HepG2 (cell line): Measurements from ENCODE around the gene FOSL2. TPM values are rescaled to one million over a fixed set of nuclear protein-coding genes. Genes with fewer than 3 reads are reported as not detected.

ENCODE experiments used
- MIXL1 ChIP-seq: IDR thresholded peaks from 2 replicates; pipeline ENCODE4 v1.6.1; 2016
- SALL2 ChIP-seq: sonication (generic); formaldehyde crosslinking; IDR thresholded peaks from 2 replicates; pipeline ENCODE4 v1.8.1; 2023; ENCODE audit warnings: mild to moderate bottlenecking, missing genetic modification reagents, inconsistent platforms
- SETDB1 ChIP-seq: sonication (generic); formaldehyde crosslinking; IDR thresholded peaks from 2 replicates; pipeline ENCODE4 v1.5.1; 2020; ENCODE audit warnings: missing genetic modification reagents, mild to moderate bottlenecking, borderline replicate concordance
- SUZ12 ChIP-seq: fragments of 150-350 bp; IDR thresholded peaks from 2 replicates; pipeline ENCODE4 v1.6.1; 2014; ENCODE audit warnings: low read depth, low read length
- ZNF160 ChIP-seq: sonication (generic); formaldehyde crosslinking; IDR thresholded peaks from 2 replicates; pipeline ENCODE4 v1.8.0; 2022; ENCODE audit warnings: mild to moderate bottlenecking, inconsistent platforms, missing genetic modification reagents
- ZNF33B ChIP-seq: sonication (generic); formaldehyde crosslinking; IDR thresholded peaks from 2 replicates; pipeline ENCODE4 v1.5.1; 2020; ENCODE audit warnings: mild to moderate bottlenecking, missing genetic modification reagents
- ZNF496 ChIP-seq: sonication (generic); formaldehyde crosslinking; IDR thresholded peaks from 2 replicates; pipeline ENCODE4 v1.8.1; 2023; ENCODE audit warnings: mild to moderate bottlenecking, moderate library complexity, missing genetic modification reagents; ENCODE audit not compliant: insufficient replicate concordance
- ZNF569 ChIP-seq: sonication (generic); formaldehyde crosslinking; IDR thresholded peaks from 2 replicates; pipeline ENCODE4 v1.5.0; 2020; ENCODE audit warnings: mild to moderate bottlenecking, missing genetic modification reagents, moderate library complexity, borderline replicate concordance
- polyA plus RNA-seq, 8 experiments: library from polyadenylated mRNA; depleted of rRNA in 3 of 8; stranded (reverse) in 7 of 8; unstranded in 1 of 8; fragments of >200 nt; fragmentation: Illumina TruSeq in 4 of 8; extraction: Trizol in 4 of 8; gene quantifications; 2 replicates each; pipeline versions ENCODE4 v1.2.1 to v1.2.3, GENCODE V29; 2011 to 2016; ENCODE audit warnings: low read depth in 4 of 8, missing spikeins in 1 of 8, mixed read lengths in 1 of 8; ENCODE audit not compliant: insufficient read depth in 1 of 8
- total RNA-seq, 5 experiments: library from RNA; depleted of rRNA; stranded (reverse); fragments of >200 nt; fragmentation: Illumina TruSeq; extraction: Trizol; gene quantifications; 2 replicates each; pipeline ENCODE4 v1.2.3, GENCODE V29; 2016; ENCODE audit warnings: low read depth in 1 of 5
- TF ChIP-seq, protein P1 (sequence below): sonication (generic); formaldehyde crosslinking; IDR thresholded peaks from 2 replicates; pipeline ENCODE4 v1.4.0; 2020; ENCODE audit warnings: mild to moderate bottlenecking, missing genetic modification reagents
- TF ChIP-seq, protein P2 (sequence below): sonication (generic); formaldehyde crosslinking; IDR thresholded peaks from one replicate; pipeline ENCODE4 v1.5.1; 2020; ENCODE audit warnings: mild to moderate bottlenecking, missing genetic modification reagents; ENCODE audit errors: not compliant biosample characterization
- TF ChIP-seq, protein P3 (sequence below): sonication (generic); formaldehyde crosslinking; IDR thresholded peaks from 2 replicates; pipeline ENCODE4 v1.5.1; 2020; ENCODE audit warnings: missing genetic modification reagents, mild to moderate bottlenecking, borderline replicate concordance

FOSL2 gene
- total and polyA plus RNA-seq, 2 of the 13 experiments (the other 11 are each of a cell fraction or from before 2014, with no cell fraction given), result 3.4 to 18.1 TPM

DNA sequence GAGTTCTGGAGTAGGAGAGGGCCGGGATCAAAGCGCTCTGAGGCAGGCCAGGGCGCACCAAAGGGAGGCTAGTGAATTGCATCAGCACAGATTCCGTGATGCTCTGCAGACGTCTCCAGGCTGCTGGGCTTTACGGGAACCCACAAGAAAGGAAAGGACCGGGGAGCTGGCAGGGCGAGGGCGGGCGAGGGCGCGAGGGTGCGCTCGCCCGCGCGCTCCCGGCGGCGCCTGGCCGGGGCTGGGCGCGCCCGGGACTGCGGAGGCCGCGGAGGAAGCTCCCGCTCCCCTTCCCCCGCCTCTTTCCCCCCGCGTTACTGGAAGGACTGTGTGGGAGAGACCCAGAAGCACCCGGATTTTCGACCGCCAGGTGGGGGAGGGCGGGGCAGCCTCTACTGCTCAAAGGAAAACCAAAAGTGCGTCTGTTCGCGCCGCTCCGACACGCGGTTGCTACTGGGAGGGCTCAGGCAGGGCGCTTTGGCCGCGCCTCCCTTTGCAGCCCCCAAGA is 2.4 kb upstream of the FOSL2 start (continued):
- TF ChIP-seq, protein P1, sequence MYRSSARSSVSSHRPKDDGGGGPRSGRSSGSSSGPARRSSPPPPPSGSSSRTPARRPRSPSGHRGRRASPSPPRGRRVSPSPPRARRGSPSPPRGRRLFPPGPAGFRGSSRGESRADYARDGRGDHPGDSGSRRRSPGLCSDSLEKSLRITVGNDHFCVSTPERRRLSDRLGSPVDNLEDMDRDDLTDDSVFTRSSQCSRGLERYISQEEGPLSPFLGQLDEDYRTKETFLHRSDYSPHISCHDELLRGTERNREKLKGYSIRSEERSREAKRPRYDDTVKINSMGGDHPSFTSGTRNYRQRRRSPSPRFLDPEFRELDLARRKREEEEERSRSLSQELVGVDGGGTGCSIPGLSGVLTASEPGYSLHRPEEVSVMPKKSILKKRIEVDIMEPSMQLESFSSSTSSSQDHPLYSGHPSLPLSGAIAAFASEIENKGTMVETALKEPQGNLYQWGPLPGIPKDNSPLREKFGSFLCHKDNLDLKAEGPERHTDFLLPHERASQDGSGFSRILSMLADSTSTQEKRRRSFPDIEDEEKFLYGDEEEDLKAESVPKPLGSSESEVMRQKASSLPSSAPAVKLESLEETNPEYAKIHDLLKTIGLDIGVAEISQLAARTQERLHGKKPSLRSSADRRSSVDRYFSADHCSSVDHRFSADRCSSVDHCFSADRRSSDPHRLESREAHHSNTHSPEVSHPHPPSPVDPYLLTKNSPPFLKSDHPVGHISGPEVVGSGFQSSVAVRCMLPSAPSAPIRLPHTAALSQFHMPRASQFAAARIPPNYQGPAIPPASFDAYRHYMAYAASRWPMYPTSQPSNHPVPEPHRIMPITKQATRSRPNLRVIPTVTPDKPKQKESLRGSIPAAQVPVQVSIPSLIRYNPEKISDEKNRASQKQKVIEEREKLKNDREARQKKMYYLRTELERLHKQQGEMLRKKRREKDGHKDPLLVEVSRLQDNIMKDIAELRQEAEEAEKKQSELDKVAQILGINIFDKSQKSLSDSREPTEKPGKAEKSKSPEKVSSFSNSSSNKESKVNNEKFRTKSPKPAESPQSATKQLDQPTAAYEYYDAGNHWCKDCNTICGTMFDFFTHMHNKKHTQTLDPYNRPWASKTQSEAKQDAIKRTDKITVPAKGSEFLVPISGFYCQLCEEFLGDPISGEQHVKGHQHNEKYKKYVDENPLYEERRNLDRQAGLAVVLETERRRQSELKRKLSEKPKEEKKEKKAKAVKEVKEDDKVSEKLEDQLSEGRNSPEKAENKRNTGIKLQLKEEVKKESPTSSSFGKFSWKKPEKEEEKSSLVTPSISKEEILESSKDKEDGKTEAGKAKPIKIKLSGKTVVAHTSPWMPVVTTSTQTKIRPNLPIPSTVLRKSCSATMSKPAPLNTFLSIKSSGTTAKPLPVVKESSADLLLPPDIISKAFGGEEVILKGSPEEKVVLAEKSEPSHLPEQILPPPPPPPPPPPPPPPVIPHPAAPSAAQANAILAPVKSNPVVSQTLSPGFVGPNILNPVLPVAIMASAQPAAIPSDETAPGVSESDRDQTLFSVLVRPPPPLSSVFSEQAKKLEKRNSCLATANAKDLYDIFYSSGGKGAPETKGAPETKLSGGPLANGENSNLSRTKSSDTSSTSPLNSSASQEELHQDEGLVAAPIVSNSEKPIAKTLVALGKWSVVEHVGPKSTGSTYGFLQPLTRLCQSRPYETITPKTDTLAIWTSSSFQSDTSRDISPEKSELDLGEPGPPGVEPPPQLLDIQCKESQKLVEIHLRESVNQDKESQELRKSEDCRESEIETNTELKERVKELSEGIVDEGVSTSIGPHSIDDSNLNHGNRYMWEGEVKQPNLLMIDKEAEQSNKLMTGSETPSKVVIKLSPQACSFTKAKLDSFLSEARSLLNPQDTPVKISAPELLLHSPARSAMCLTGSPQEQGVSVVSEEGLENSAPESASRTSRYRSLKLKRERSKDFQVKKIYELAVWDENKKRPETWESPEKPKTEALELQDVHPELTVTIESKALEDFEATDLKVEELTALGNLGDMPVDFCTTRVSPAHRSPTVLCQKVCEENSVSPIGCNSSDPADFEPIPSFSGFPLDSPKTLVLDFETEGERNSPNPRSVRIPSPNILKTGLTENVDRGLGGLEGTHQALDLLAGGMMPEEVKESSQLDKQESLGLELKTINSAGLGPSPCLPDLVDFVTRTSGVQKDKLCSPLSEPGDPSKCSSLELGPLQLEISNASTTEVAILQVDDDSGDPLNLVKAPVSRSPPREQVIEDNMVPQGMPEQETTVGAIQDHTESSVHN (CRISPR knock-in tag), result no peak
- TF ChIP-seq ZNF569 (CRISPR knock-in tag) (no peak), MIXL1 (CRISPR knock-in tag) (no peak), ZNF496 (CRISPR knock-in tag) (no peak), SUZ12 (no peak), ZNF160 (CRISPR knock-in tag) (no peak; the same call in 1 of the 2 replicates), SETDB1 (CRISPR knock-in tag) (no peak), SALL2 (CRISPR knock-in tag) (peak; percentile 48), ZNF33B (CRISPR knock-in tag) (no peak; the same call in 1 of the 2 replicates)
- TF ChIP-seq, protein P2, sequence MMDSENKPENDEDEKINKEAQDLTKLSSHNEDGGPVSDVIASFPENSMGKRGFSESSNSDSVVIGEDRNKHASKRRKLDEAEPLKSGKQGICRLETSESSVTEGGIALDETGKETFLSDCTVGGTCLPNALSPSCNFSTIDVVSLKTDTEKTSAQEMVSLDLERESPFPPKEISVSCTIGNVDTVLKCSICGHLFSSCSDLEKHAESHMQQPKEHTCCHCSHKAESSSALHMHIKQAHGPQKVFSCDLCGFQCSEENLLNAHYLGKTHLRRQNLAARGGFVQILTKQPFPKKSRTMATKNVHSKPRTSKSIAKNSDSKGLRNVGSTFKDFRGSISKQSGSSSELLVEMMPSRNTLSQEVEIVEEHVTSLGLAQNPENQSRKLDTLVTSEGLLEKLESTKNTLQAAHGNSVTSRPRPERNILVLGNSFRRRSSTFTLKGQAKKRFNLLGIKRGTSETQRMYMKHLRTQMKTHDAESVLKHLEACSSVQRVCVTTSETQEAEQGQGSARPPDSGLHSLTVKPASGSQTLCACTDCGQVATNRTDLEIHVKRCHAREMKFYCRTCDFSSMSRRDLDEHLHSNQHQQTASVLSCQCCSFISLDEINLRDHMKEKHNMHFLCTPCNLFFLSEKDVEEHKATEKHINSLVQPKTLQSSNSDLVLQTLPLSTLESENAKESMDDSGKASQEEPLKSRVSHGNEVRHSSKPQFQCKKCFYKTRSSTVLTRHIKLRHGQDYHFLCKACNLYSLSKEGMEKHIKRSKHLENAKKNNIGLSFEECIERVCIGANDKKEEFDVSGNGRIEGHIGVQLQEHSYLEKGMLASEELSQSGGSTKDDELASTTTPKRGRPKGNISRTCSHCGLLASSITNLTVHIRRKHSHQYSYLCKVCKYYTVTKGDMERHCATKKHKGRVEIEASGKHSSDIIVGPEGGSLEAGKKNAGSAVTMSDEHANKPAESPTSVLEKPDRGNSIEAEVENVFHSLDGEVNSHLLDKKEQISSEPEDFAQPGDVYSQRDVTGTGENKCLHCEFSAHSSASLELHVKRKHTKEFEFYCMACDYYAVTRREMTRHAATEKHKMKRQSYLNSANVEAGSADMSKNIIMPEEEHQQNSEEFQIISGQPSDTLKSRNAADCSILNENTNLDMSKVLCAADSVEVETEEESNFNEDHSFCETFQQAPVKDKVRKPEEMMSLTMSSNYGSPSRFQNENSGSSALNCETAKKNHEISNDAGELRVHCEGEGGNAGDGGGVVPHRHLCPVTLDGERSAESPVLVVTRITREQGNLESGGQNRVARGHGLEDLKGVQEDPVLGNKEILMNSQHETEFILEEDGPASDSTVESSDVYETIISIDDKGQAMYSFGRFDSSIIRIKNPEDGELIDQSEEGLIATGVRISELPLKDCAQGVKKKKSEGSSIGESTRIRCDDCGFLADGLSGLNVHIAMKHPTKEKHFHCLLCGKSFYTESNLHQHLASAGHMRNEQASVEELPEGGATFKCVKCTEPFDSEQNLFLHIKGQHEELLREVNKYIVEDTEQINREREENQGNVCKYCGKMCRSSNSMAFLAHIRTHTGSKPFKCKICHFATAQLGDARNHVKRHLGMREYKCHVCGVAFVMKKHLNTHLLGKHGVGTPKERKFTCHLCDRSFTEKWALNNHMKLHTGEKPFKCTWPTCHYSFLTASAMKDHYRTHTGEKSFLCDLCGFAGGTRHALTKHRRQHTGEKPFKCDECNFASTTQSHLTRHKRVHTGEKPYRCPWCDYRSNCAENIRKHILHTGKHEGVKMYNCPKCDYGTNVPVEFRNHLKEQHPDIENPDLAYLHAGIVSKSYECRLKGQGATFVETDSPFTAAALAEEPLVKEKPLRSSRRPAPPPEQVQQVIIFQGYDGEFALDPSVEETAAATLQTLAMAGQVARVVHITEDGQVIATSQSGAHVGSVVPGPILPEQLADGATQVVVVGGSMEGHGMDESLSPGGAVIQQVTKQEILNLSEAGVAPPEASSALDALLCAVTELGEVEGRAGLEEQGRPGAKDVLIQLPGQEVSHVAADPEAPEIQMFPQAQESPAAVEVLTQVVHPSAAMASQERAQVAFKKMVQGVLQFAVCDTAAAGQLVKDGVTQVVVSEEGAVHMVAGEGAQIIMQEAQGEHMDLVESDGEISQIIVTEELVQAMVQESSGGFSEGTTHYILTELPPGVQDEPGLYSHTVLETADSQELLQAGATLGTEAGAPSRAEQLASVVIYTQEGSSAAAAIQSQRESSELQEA (CRISPR knock-in tag), result no peak
- TF ChIP-seq, protein P3, sequence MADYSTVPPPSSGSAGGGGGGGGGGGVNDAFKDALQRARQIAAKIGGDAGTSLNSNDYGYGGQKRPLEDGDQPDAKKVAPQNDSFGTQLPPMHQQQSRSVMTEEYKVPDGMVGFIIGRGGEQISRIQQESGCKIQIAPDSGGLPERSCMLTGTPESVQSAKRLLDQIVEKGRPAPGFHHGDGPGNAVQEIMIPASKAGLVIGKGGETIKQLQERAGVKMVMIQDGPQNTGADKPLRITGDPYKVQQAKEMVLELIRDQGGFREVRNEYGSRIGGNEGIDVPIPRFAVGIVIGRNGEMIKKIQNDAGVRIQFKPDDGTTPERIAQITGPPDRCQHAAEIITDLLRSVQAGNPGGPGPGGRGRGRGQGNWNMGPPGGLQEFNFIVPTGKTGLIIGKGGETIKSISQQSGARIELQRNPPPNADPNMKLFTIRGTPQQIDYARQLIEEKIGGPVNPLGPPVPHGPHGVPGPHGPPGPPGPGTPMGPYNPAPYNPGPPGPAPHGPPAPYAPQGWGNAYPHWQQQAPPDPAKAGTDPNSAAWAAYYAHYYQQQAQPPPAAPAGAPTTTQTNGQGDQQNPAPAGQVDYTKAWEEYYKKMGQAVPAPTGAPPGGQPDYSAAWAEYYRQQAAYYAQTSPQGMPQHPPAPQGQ (CRISPR knock-in tag), result no peak
